Tibial artery (tissue), 4 donors: ENCODE data around the gene BRF1.

Source experiments
- DNase-seq, 2 donors: peaks; one replicate each; pipeline ENCODE4 v3.0.0-alpha.2; 2019
- H3K27ac ChIP-seq, 2 donors: fragments of 200-600 bp; sonication (generic) in 1 of 2; 1 replicate in 1 of 2; 2 replicates in 1 of 2; pipeline ENCODE4 v1.5.1; 2018 to 2019; ENCODE audit warnings: mild to moderate bottlenecking in 1 of 2
- H3K27me3 ChIP-seq, 2 donors: fragments of 200-600 bp; sonication (generic) in 1 of 2; one replicate each; pipeline versions ENCODE4 v1.5.1 to v1.6.0; 2016 to 2019
- H3K36me3 ChIP-seq, 3 donors: fragments of 200-600 bp; sonication (generic) in 2 of 3; one replicate each; pipeline ENCODE4 v1.5.1; 2016 to 2019; ENCODE audit warnings: mild to moderate bottlenecking in 2 of 3
- H3K4me1 ChIP-seq, 4 donors: fragments of 200-600 bp; sonication (generic) in 2 of 4; 1 replicate in 3 of 4; 2 replicates in 1 of 4; pipeline ENCODE4 v1.5.1; 2016 to 2019
- H3K4me3 ChIP-seq, 2 donors: fragments of 200-600 bp; sonication (generic) in 1 of 2; 1 replicate in 1 of 2; 2 replicates in 1 of 2; pipeline ENCODE4 v1.5.1; 2018 to 2019; ENCODE audit warnings: mild to moderate bottlenecking in 2 of 2
- H3K9me3 ChIP-seq, 3 donors: fragments of 200-600 bp; sonication (generic) in 1 of 3; one replicate each; pipeline ENCODE4 v1.5.1; 2016 to 2019
- CTCF ChIP-seq, 2 experiments: fragments of 200-600 bp in 1 of 2; fragments of 450-650 bp in 1 of 2; IDR thresholded peaks; one replicate each; pipeline ENCODE4 v1.5.1; 2017 to 2019; ENCODE audit warnings: antibody characterized with exemption in 2 of 2, mild to moderate bottlenecking in 1 of 2, moderate library complexity in 1 of 2
- intact Hi-C: fragments of 100-400 bp; cut with DNase I; formaldehyde crosslinking; loops from one replicate; pipeline ENCODE4 v1.15.0; 2023; ENCODE audit warnings: low total_unique reads

BRF1 gene

GRCh38 chr14:105248368-105249181 lies 52.2 kb downstream of the BRF1 start, which contains the start of gene BTBD6:
BTBD6 (plus strand) TSS chr14:105248533; CDS start chr14:105248712, 179 bp downstream.
- peak within 1 kb of the TSS; percentile 71 to 74 for H3K4me3 ChIP-seq
- peaks cover 11 to 42% (median 35%) of the 10 kb centered on the region in 3 donors for H3K36me3 ChIP-seq
- H3K4me1 ChIP-seq = peaks cover 5 to 20% (median 14%) of the 10 kb centered on the region in 4 donors
- DNase-seq = peak; percentile 80 to 91
- H3K9me3 ChIP-seq = no peaks in the 10 kb centered on the region
- TF ChIP-seq CTCF (IDR thresholded peaks at IDR 0.05) = peak in 1 of 2 experiments; percentile 18
- H3K27ac ChIP-seq = peak within 1 kb of the TSS; percentile 81 to 88
- intact Hi-C loops = no loop called here
- H3K27me3 ChIP-seq = no peaks in the 10 kb centered on the region

- Histone ChIP-seq H3K9me3 (no peaks in the 10 kb centered on the region), H3K36me3 (peaks cover 11 to 34% (median 30%) of the 10 kb centered on the region in 3 donors), H3K4me1 (peaks cover 5 to 20% (median 14%) of the 10 kb centered on the region in 4 donors), H3K27ac (peak overlapping the region; percentile 78 to 88), H3K4me3 (peak overlapping the region; percentile 71 to 74), H3K27me3 (no peaks in the 10 kb centered on the region)
- no peak for TF ChIP-seq CTCF (IDR thresholded peaks at IDR 0.05)
- intact Hi-C loops = no loop called here
- no peak for DNase-seq
Measured at GRCh38 chr14:105247715-105248367, 53.0 kb downstream of the BRF1 start.

- TF ChIP-seq CTCF (IDR thresholded peaks at IDR 0.05) = no peak
- Histone ChIP-seq H3K27me3 (no peaks in the 10 kb centered on the region), H3K4me3 (no peak overlapping the region), H3K27ac (no peak overlapping the region), H3K36me3 (peaks cover 7 to 26% (median 25%) of the 10 kb centered on the region in 3 donors), H3K4me1 (peaks cover 5 to 20% (median 14%) of the 10 kb centered on the region in 4 donors), H3K9me3 (no peaks in the 10 kb centered on the region)
- DNase-seq = no peak
- intact Hi-C loops = no loop called here
Measured at GRCh38 chr14:105247026-105247425, 53.8 kb downstream of the BRF1 start.

- Histone ChIP-seq H3K9me3 (no peaks in the 10 kb centered on the region), H3K27ac (no peak overlapping the region), H3K4me3 (no peak overlapping the region), H3K27me3 (no peaks in the 10 kb centered on the region), H3K4me1 (peaks cover 5 to 12% (median 9%) of the 10 kb centered on the region in 4 donors), H3K36me3 (peaks cover 0 to 14% (median 8%) of the 10 kb centered on the region in 3 donors)
- intact Hi-C loops = no loop called here
- no peak for DNase-seq
- no peak for TF ChIP-seq CTCF (IDR thresholded peaks at IDR 0.05)
Measured at GRCh38 chr14:105244334-105244733, 56.5 kb downstream of the BRF1 start.

- intact Hi-C loops = no loop called here
- Histone ChIP-seq H3K27me3 (no peaks in the 10 kb centered on the region), H3K9me3 (no peaks in the 10 kb centered on the region), H3K27ac (no peak overlapping the region), H3K36me3 (peaks cover 0 to 14% (median 8%) of the 10 kb centered on the region in 3 donors), H3K4me1 (no peaks in the 10 kb centered on the region), H3K4me3 (no peak overlapping the region)
- no peak for TF ChIP-seq CTCF (IDR thresholded peaks at IDR 0.05)
- no peak for DNase-seq
Measured at GRCh38 chr14:105241641-105242040, 59.2 kb downstream of the BRF1 start.
